Gastroesophageal sphincter (tissue), 4 donors: ENCODE data around the gene GRK3. TPM values are rescaled to one million over a fixed set of nuclear protein-coding genes. Genes with fewer than 3 reads are reported as not detected.

ENCODE experiments used
- ATAC-seq: fragments of 150-250 bp; one replicate; pipeline ENCODE4 v1.9.1; 2016; ENCODE audit warnings: mild to moderate bottlenecking, moderate library complexity
- H3K27ac ChIP-seq, 4 donors: fragments of 200-600 bp; sonication (generic) in 3 of 4; 1 replicate in 3 of 4; 2 replicates in 1 of 4; pipeline ENCODE4 v1.5.1; 2016 to 2019
- H3K27me3 ChIP-seq: fragments of 200-600 bp; sonication (generic); one replicate; pipeline ENCODE4 v1.5.1; 2019
- H3K36me3 ChIP-seq, 2 donors: fragments of 200-600 bp; sonication (generic); one replicate each; pipeline ENCODE4 v1.5.1; 2019; ENCODE audit warnings: control low read depth in 1 of 2
- H3K4me1 ChIP-seq, 3 donors: fragments of 200-600 bp; sonication (generic); 1 replicate in 2 of 3; 2 replicates in 1 of 3; pipeline ENCODE4 v1.5.1; 2016 to 2019; ENCODE audit warnings: control low read depth in 2 of 3
- H3K4me3 ChIP-seq, 2 donors: fragments of 200-600 bp; sonication (generic); one replicate each; pipeline ENCODE4 v1.5.1; 2019; ENCODE audit warnings: mild to moderate bottlenecking in 1 of 2, moderate library complexity in 1 of 2
- H3K9me3 ChIP-seq, 3 donors: fragments of 200-600 bp; sonication (generic); one replicate each; pipeline ENCODE4 v1.5.1; 2017 to 2019; ENCODE audit warnings: control low read depth in 2 of 3
- EP300 ChIP-seq: sonication (generic); formaldehyde crosslinking; IDR thresholded peaks from one replicate; pipeline ENCODE4 v1.6.1; 2017; ENCODE audit warnings: antibody characterized with exemption, mild to moderate bottlenecking
- POLR2A ChIP-seq, 2 donors: fragments of 450-650 bp; IDR thresholded peaks; one replicate each; pipeline ENCODE4 v1.6.1; 2017; ENCODE audit warnings: antibody characterized with exemption in 2 of 2, mild to moderate bottlenecking in 2 of 2, moderate library complexity in 1 of 2
- POLR2AphosphoS5 ChIP-seq: sonication (generic); formaldehyde crosslinking; IDR thresholded peaks from one replicate; pipeline ENCODE4 v1.6.1; 2017; ENCODE audit warnings: antibody characterized with exemption
- WGBS, 2 donors: methylation state at CpG; one replicate each; pipeline ENCODE4 v1.1.5; 2018; ENCODE audit warnings: low coverage in 1 of 2; 5-methylcytosine and 5-hydroxymethylcytosine counted together
- total RNA-seq, 4 donors: library from RNA; depleted of rRNA; stranded (reverse); fragments of >200 nt; gene quantifications; one replicate each; pipeline ENCODE4 v1.1.0, GENCODE V29; 2016
- TF ChIP-seq, protein P1 (sequence below), 4 experiments: fragments of 200-600 bp in 2 of 4; fragments of 450-650 bp in 2 of 4; sonication (generic) in 1 of 4; IDR thresholded peaks; one replicate each; pipeline ENCODE4 v1.5.1; 2017 to 2019; ENCODE audit warnings: antibody characterized with exemption in 4 of 4, mild to moderate bottlenecking in 2 of 4, moderate library complexity in 2 of 4

GRK3 gene
- total RNA-seq, 4 donors from 2014 or later = 3.9 to 7.8 (median 4.5) TPM

DNA sequence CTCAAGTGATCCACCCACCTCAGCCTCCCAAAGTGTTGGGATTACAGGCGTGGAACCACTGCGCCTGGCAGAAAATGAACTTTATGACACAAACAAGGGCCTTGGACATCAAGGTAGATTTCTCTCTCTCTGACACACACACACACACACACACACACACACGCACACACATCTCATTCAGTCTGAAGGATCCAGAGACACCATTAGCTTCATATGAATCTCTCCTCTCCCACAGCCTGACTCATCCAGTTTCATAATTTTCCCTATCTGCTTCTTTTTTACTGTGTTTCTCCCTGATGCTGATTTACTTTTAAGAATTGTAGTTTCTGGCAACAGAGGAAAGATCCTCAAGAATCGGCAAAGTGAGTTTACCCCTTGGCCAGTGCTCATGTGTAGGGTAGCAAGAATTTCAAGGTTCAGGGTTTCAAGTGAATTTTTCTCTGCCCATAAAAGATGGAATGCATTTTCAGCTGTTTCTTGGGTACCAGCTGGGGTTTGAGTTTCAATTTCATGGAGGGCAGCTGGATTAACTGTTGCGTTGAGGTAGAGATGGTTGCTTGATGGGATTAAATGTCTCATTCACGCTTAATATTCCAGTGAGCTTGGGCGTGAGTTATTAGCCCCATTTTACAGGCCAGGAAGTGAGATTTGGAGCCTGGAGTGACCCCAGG, 181.0 kb downstream of the GRK3 start:
- no peaks in the 10 kb centered on the region for H3K36me3 ChIP-seq
- peaks cover 19% of the 10 kb centered on the region for H3K27me3 ChIP-seq
- no peak overlapping the region for H3K4me3 ChIP-seq
- H3K9me3 ChIP-seq = no peaks in the 10 kb centered on the region
- TF ChIP-seq POLR2AphosphoS5 (no peak), POLR2A (IDR thresholded peaks at IDR 0.05) (no peak), EP300 (no peak)
- TF ChIP-seq, protein P1, sequence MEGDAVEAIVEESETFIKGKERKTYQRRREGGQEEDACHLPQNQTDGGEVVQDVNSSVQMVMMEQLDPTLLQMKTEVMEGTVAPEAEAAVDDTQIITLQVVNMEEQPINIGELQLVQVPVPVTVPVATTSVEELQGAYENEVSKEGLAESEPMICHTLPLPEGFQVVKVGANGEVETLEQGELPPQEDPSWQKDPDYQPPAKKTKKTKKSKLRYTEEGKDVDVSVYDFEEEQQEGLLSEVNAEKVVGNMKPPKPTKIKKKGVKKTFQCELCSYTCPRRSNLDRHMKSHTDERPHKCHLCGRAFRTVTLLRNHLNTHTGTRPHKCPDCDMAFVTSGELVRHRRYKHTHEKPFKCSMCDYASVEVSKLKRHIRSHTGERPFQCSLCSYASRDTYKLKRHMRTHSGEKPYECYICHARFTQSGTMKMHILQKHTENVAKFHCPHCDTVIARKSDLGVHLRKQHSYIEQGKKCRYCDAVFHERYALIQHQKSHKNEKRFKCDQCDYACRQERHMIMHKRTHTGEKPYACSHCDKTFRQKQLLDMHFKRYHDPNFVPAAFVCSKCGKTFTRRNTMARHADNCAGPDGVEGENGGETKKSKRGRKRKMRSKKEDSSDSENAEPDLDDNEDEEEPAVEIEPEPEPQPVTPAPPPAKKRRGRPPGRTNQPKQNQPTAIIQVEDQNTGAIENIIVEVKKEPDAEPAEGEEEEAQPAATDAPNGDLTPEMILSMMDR (IDR thresholded peaks at IDR 0.05) = no peak
- no peaks in the 10 kb centered on the region for H3K4me1 ChIP-seq
- H3K27ac ChIP-seq = no peak overlapping the region
- WGBS, 2 donors = 78 to 89% methylated on average over 4 to 5 of the region's 7 CpGs
- ATAC-seq = no peak

DNA sequence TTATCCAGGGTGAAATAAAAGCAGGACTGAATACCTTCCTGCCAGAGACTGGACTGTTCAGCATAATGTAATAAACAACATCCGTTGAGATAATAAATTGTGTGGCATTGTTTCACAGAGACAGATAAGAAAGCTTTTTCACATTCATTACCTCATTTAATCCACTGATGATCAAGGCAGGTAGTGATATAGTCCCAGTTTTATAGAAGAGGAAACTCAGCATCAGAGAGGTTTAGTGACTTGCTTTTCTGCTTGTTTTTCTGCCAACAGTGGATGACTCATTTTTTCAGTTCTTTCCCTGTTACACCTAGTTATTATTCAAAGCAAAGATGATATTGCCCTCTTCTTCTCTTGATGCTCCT, 181.5 kb downstream of the GRK3 start:
- Histone ChIP-seq H3K4me3 (no peak overlapping the region), H3K27ac (no peak overlapping the region), H3K36me3 (no peaks in the 10 kb centered on the region), H3K9me3 (no peaks in the 10 kb centered on the region), H3K27me3 (peaks cover 19% of the 10 kb centered on the region), H3K4me1 (no peaks in the 10 kb centered on the region)
- ATAC-seq = no peak
- no peak for TF ChIP-seq POLR2AphosphoS5
- no peak for TF ChIP-seq POLR2A (IDR thresholded peaks at IDR 0.05)
- TF ChIP-seq, protein P1 (IDR thresholded peaks at IDR 0.05) = no peak
- TF ChIP-seq EP300 = no peak
- 14 to 17% methylated on average over 1 of the region's 1 CpG for WGBS, 2 donors

DNA sequence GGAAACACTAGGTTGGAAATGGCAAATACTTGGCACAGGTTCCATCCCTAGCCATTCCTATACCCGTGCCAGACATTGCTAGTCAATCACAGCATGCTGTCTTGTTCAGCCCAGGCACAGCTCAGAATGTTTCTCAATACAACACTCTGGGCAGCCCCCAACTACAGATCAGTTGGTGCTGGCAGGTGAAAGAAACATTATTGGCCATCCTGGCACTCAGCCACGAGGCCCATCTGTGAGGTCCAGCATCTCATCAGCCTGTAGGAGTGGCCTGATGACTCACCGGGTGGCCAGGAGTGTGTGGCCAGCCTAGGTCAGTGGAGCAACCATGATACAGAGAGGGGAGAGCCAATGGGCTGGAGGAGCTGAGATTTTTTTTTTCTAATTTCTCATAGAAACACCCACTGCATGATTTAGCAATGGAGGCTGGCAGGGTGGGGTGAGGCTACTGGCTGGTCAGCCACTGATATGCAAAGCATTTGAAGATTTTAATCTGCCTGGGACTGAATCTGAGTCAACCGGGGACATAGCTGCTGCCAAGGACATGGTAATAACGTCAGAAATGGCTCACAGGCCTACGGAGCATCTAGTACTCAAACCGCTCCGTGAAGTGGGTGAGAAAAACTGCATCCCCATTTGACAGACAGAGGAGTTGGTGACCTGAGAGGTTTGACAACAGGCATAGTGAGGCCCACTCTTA, 182.9 kb downstream of the GRK3 start:
- no peaks in the 10 kb centered on the region for H3K4me1 ChIP-seq
- H3K4me3 ChIP-seq = no peak overlapping the region
- H3K9me3 ChIP-seq = no peaks in the 10 kb centered on the region
- peak; percentile 40 for TF ChIP-seq POLR2AphosphoS5
- no peak for TF ChIP-seq POLR2A (IDR thresholded peaks at IDR 0.05)
- TF ChIP-seq, protein P1 (IDR thresholded peaks at IDR 0.05) = no peak
- no peak for TF ChIP-seq EP300
- WGBS, 2 donors = 41 to 78% methylated on average over 5 to 8 of the region's 8 CpGs
- H3K27me3 ChIP-seq = peaks cover 13% of the 10 kb centered on the region
- H3K27ac ChIP-seq = no peak overlapping the region
- no peaks in the 10 kb centered on the region for H3K36me3 ChIP-seq
- ATAC-seq = peak; percentile 60

DNA sequence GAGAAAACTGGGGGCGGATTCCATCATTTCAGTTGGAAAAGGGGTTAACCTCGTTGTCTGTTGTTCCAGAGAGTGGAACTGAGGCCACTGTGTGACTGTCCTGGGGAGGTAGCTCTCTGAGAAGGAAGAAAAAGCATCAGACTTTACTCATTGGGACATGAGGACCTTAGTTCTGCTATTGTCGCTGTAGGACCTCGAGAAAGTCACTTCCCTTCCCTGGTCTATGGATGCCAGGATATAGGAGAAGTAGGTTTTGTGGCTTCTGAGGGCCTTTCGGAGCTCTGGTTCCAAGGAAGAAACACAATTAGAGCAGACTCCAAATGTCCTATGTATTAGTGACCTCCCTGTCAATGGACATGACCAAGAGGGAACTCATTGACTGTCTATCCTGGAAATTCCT, 183.7 kb downstream of the GRK3 start:
- H3K27ac ChIP-seq = no peak overlapping the region

More for the DNA sequence above, 183.7 kb downstream of the GRK3 start:
- WGBS, 2 donors = 82 to 84% methylated on average over 5 of the region's 5 CpGs
- Histone ChIP-seq H3K9me3 (no peaks in the 10 kb centered on the region), H3K27me3 (peaks cover 5% of the 10 kb centered on the region), H3K4me3 (no peak overlapping the region), H3K36me3 (no peaks in the 10 kb centered on the region), H3K4me1 (no peaks in the 10 kb centered on the region)
- TF ChIP-seq EP300 = no peak
- TF ChIP-seq POLR2A (IDR thresholded peaks at IDR 0.05) = no peak
- TF ChIP-seq POLR2AphosphoS5 = no peak
- TF ChIP-seq, protein P1 (IDR thresholded peaks at IDR 0.05) = no peak
- ATAC-seq = no peak
